ENCODE results near the gene TSC1.
A peak's percentile ranks its signal among the peaks of the same experiment; 100 is the strongest.

The TSC1 gene

GRCh38 chr9:132985489-132985888, 41.1 kb upstream of the TSC1 start:
- Histone ChIP-seq H3K4me1 (ENCODE audit: control insufficient read depth, insufficient read depth, low read length) (no peaks in the 10 kb centered on the region), H3K27me3 (ENCODE audit: control insufficient read depth, insufficient read depth, low read length) (peaks cover 1% of the 10 kb centered on the region), H3K9me3 (ENCODE audit: control insufficient read depth, insufficient read depth, low read length) (no peaks in the 10 kb centered on the region), H3K36me3 (ENCODE audit: control insufficient read depth, insufficient read depth, low read length) (no peaks in the 10 kb centered on the region), H3K9ac (ENCODE audit: low read depth, low read length) (no peak overlapping the region), H3K4me3 (ENCODE audit: low read depth, low read length) (no peak overlapping the region)

- no peak overlapping the region for H3K9ac ChIP-seq (ENCODE audit: low read depth, low read length)
- H3K4me3 ChIP-seq (ENCODE audit: low read depth, low read length) = no peak overlapping the region
- no peaks in the 10 kb centered on the region for H3K9me3 ChIP-seq (ENCODE audit: control insufficient read depth, insufficient read depth, low read length)
- H3K4me1 ChIP-seq (ENCODE audit: control insufficient read depth, insufficient read depth, low read length) = no peaks in the 10 kb centered on the region
- peaks cover 5% of the 10 kb centered on the region for H3K27me3 ChIP-seq (ENCODE audit: control insufficient read depth, insufficient read depth, low read length)
- no peaks in the 10 kb centered on the region for H3K36me3 ChIP-seq (ENCODE audit: control insufficient read depth, insufficient read depth, low read length)
Observed at GRCh38 chr9:132985071-132985350, 40.6 kb upstream of the TSC1 start.

GRCh38 chr9:132984202-132985070, 40.0 kb upstream of the TSC1 start:
- no peak overlapping the region for H3K9ac ChIP-seq (ENCODE audit: low read depth, low read length)
- no peaks in the 10 kb centered on the region for H3K4me1 ChIP-seq (ENCODE audit: control insufficient read depth, insufficient read depth, low read length)
- H3K36me3 ChIP-seq (ENCODE audit: control insufficient read depth, insufficient read depth, low read length) = no peaks in the 10 kb centered on the region
- H3K27me3 ChIP-seq (ENCODE audit: control insufficient read depth, insufficient read depth, low read length) = peaks cover 11% of the 10 kb centered on the region
- H3K9me3 ChIP-seq (ENCODE audit: control insufficient read depth, insufficient read depth, low read length) = no peaks in the 10 kb centered on the region
- no peak overlapping the region for H3K4me3 ChIP-seq (ENCODE audit: low read depth, low read length)

- Histone ChIP-seq H3K9me3 (ENCODE audit: control insufficient read depth, insufficient read depth, low read length) (no peaks in the 10 kb centered on the region), H3K9ac (ENCODE audit: low read depth, low read length) (no peak overlapping the region), H3K27me3 (ENCODE audit: control insufficient read depth, insufficient read depth, low read length) (peaks cover 18% of the 10 kb centered on the region), H3K4me1 (ENCODE audit: control insufficient read depth, insufficient read depth, low read length) (peaks cover 3% of the 10 kb centered on the region), H3K4me3 (ENCODE audit: low read depth, low read length) (no peak overlapping the region), H3K36me3 (ENCODE audit: control insufficient read depth, insufficient read depth, low read length) (no peaks in the 10 kb centered on the region)
Observed at GRCh38 chr9:132983491-132984201, 39.2 kb upstream of the TSC1 start.

- Histone ChIP-seq H3K4me3 (ENCODE audit: low read depth, low read length) (no peak overlapping the region), H3K4me1 (ENCODE audit: control insufficient read depth, insufficient read depth, low read length) (peaks cover 3% of the 10 kb centered on the region), H3K27me3 (ENCODE audit: control insufficient read depth, insufficient read depth, low read length) (peaks cover 26% of the 10 kb centered on the region), H3K36me3 (ENCODE audit: control insufficient read depth, insufficient read depth, low read length) (no peaks in the 10 kb centered on the region), H3K9me3 (ENCODE audit: control insufficient read depth, insufficient read depth, low read length) (no peaks in the 10 kb centered on the region), H3K9ac (ENCODE audit: low read depth, low read length) (no peak overlapping the region)
Observed at GRCh38 chr9:132982458-132982857, 38.0 kb upstream of the TSC1 start.

GRCh38 chr9:132980157-132980556, 35.7 kb upstream of the TSC1 start:
- Histone ChIP-seq H3K4me3 (ENCODE audit: low read depth, low read length) (no peak overlapping the region), H3K27me3 (ENCODE audit: control insufficient read depth, insufficient read depth, low read length) (peaks cover 27% of the 10 kb centered on the region), H3K4me1 (ENCODE audit: control insufficient read depth, insufficient read depth, low read length) (peaks cover 3% of the 10 kb centered on the region), H3K36me3 (ENCODE audit: control insufficient read depth, insufficient read depth, low read length) (no peaks in the 10 kb centered on the region), H3K9ac (ENCODE audit: low read depth, low read length) (no peak overlapping the region), H3K9me3 (ENCODE audit: control insufficient read depth, insufficient read depth, low read length) (no peaks in the 10 kb centered on the region)

GRCh38 chr9:132978451-132979131, 34.2 kb upstream of the TSC1 start, which contains the start of gene GFI1B:
TSS of gene GFI1B (plus strand) at chr9:132978694. CDS start at chr9:132986679, 7,985 bp downstream.
- no peaks in the 10 kb centered on the region for H3K36me3 ChIP-seq (ENCODE audit: control insufficient read depth, insufficient read depth, low read length)
- H3K4me1 ChIP-seq (ENCODE audit: control insufficient read depth, insufficient read depth, low read length) = peaks cover 3% of the 10 kb centered on the region
- no peak within 1 kb of the TSS for H3K9ac ChIP-seq (ENCODE audit: low read depth, low read length)
- peaks cover 34% of the 10 kb centered on the region for H3K27me3 ChIP-seq (ENCODE audit: control insufficient read depth, insufficient read depth, low read length)
- H3K4me3 ChIP-seq (ENCODE audit: low read depth, low read length) = peak within 1 kb of the TSS; percentile 36
- H3K9me3 ChIP-seq (ENCODE audit: control insufficient read depth, insufficient read depth, low read length) = no peaks in the 10 kb centered on the region

- Histone ChIP-seq H3K9ac (ENCODE audit: low read depth, low read length) (no peak overlapping the region), H3K4me3 (ENCODE audit: low read depth, low read length) (peak overlapping the region; percentile 31), H3K9me3 (ENCODE audit: control insufficient read depth, insufficient read depth, low read length) (no peaks in the 10 kb centered on the region), H3K27me3 (ENCODE audit: control insufficient read depth, insufficient read depth, low read length) (peaks cover 36% of the 10 kb centered on the region), H3K4me1 (ENCODE audit: control insufficient read depth, insufficient read depth, low read length) (peaks cover 3% of the 10 kb centered on the region), H3K36me3 (ENCODE audit: control insufficient read depth, insufficient read depth, low read length) (no peaks in the 10 kb centered on the region)
Observed at GRCh38 chr9:132978112-132978450, 33.7 kb upstream of the TSC1 start.

- peaks cover 39% of the 10 kb centered on the region for H3K27me3 ChIP-seq (ENCODE audit: control insufficient read depth, insufficient read depth, low read length)
Observed at GRCh38 chr9:132976571-132976970, 32.2 kb upstream of the TSC1 start.

GRCh38 chr9:132975961-132976360, 31.5 kb upstream of the TSC1 start:
- peaks cover 3% of the 10 kb centered on the region for H3K4me1 ChIP-seq (ENCODE audit: control insufficient read depth, insufficient read depth, low read length)
- no peaks in the 10 kb centered on the region for H3K9me3 ChIP-seq (ENCODE audit: control insufficient read depth, insufficient read depth, low read length)
- no peaks in the 10 kb centered on the region for H3K36me3 ChIP-seq (ENCODE audit: control insufficient read depth, insufficient read depth, low read length)
- H3K27me3 ChIP-seq (ENCODE audit: control insufficient read depth, insufficient read depth, low read length) = peaks cover 39% of the 10 kb centered on the region
- H3K9ac ChIP-seq (ENCODE audit: low read depth, low read length) = no peak overlapping the region
- no peak overlapping the region for H3K4me3 ChIP-seq (ENCODE audit: low read depth, low read length)

More at GRCh38 chr9:132976571-132976970, 32.2 kb upstream of the TSC1 start:
- Histone ChIP-seq H3K36me3 (ENCODE audit: control insufficient read depth, insufficient read depth, low read length) (no peaks in the 10 kb centered on the region), H3K4me1 (ENCODE audit: control insufficient read depth, insufficient read depth, low read length) (peaks cover 3% of the 10 kb centered on the region), H3K9me3 (ENCODE audit: control insufficient read depth, insufficient read depth, low read length) (no peaks in the 10 kb centered on the region), H3K9ac (ENCODE audit: low read depth, low read length) (no peak overlapping the region), H3K4me3 (ENCODE audit: low read depth, low read length) (no peak overlapping the region)

- Histone ChIP-seq H3K9me3 (ENCODE audit: control insufficient read depth, insufficient read depth, low read length) (no peaks in the 10 kb centered on the region), H3K27me3 (ENCODE audit: control insufficient read depth, insufficient read depth, low read length) (peaks cover 22% of the 10 kb centered on the region), H3K36me3 (ENCODE audit: control insufficient read depth, insufficient read depth, low read length) (no peaks in the 10 kb centered on the region), H3K4me1 (ENCODE audit: control insufficient read depth, insufficient read depth, low read length) (peaks cover 2% of the 10 kb centered on the region), H3K4me3 (ENCODE audit: low read depth, low read length) (no peak overlapping the region), H3K9ac (ENCODE audit: low read depth, low read length) (no peak overlapping the region)
Observed at GRCh38 chr9:132973713-132974112, 29.3 kb upstream of the TSC1 start.
